HepG2 (cell line): Measurements from ENCODE around the gene NDUFB5. TPM values are rescaled to one million over a fixed set of nuclear protein-coding genes. Genes with fewer than 3 reads are reported as not detected.

ENCODE experiments used
- ATF7-NPFF ChIP-seq: sonication (generic); formaldehyde crosslinking; IDR thresholded peaks from 2 replicates; pipeline ENCODE4 v1.8.1; 2023; ENCODE audit warnings: mild to moderate bottlenecking, low read depth, missing genetic modification reagents, moderate library complexity
- CCDC6 ChIP-seq: sonication (generic); formaldehyde crosslinking; IDR thresholded peaks from 2 replicates; pipeline ENCODE4 v1.8.1; 2022; ENCODE audit warnings: mild to moderate bottlenecking, missing genetic modification reagents, moderate library complexity
- CTCF ChIP-seq: sonication (generic); formaldehyde crosslinking; IDR thresholded peaks from 2 replicates; pipeline ENCODE4 v1.5.0; 2020; ENCODE audit warnings: mild to moderate bottlenecking, missing genetic modification reagents, moderate library complexity
- GMEB1 ChIP-seq: sonication (generic); formaldehyde crosslinking; IDR thresholded peaks from 2 replicates; pipeline ENCODE4 v1.5.1; 2020; ENCODE audit warnings: missing genetic modification reagents, mild to moderate bottlenecking, borderline replicate concordance
- HNF1B ChIP-seq: sonication (generic); formaldehyde crosslinking; IDR thresholded peaks from 2 replicates; pipeline ENCODE4 v1.5.1; 2020; ENCODE audit warnings: mild to moderate bottlenecking, moderate library complexity, missing genetic modification reagents
- MAZ ChIP-seq, 2 experiments: sonication (generic) in 1 of 2; formaldehyde crosslinking in 1 of 2; IDR thresholded peaks; 2 replicates each; pipeline versions ENCODE4 v1.5.0 to v1.6.1; 2012 to 2020; ENCODE audit warnings: low read depth in 2 of 2, mild to moderate bottlenecking in 2 of 2, borderline replicate concordance in 1 of 2, improper control_type of control experiment in 1 of 2, low read length in 1 of 2, missing genetic modification reagents in 1 of 2, moderate library complexity in 1 of 2
- PATZ1 ChIP-seq: sonication (generic); formaldehyde crosslinking; IDR thresholded peaks from 2 replicates; pipeline ENCODE4 v1.4.0; 2020; ENCODE audit warnings: missing genetic modification reagents
- SAP130 ChIP-seq: IDR thresholded peaks from 2 replicates; pipeline ENCODE4 v1.6.1; 2016; ENCODE audit warnings: low read depth
- YEATS4 ChIP-seq: sonication (generic); formaldehyde crosslinking; IDR thresholded peaks from 2 replicates; pipeline ENCODE4 v1.4.0; 2020; ENCODE audit warnings: missing genetic modification reagents, borderline replicate concordance
- ZNF207 ChIP-seq: fragments of 450-650 bp; IDR thresholded peaks from 2 replicates; pipeline ENCODE4 v1.6.1; 2016; ENCODE audit warnings: antibody characterized with exemption, borderline replicate concordance
- ZNF501 ChIP-seq: sonication (generic); formaldehyde crosslinking; IDR thresholded peaks from 2 replicates; pipeline ENCODE4 v1.5.1; 2020; ENCODE audit warnings: mild to moderate bottlenecking, moderate library complexity, missing genetic modification reagents
- ZNF574 ChIP-seq: sonication (generic); formaldehyde crosslinking; IDR thresholded peaks from 2 replicates; pipeline ENCODE4 v1.4.0; 2020; ENCODE audit warnings: missing genetic modification reagents
- ZNF619 ChIP-seq: sonication (generic); formaldehyde crosslinking; IDR thresholded peaks from 2 replicates; pipeline ENCODE4 v1.4.0; 2020; ENCODE audit warnings: mild to moderate bottlenecking, missing genetic modification reagents
- ZSCAN20 ChIP-seq: sonication (generic); formaldehyde crosslinking; IDR thresholded peaks from 2 replicates; pipeline ENCODE4 v1.4.0; 2020; ENCODE audit warnings: missing genetic modification reagents, mild to moderate bottlenecking, borderline replicate concordance
- polyA plus RNA-seq, 8 experiments: library from polyadenylated mRNA; depleted of rRNA in 3 of 8; stranded (reverse) in 7 of 8; unstranded in 1 of 8; fragments of >200 nt; fragmentation: Illumina TruSeq in 4 of 8; extraction: Trizol in 4 of 8; gene quantifications; 2 replicates each; pipeline versions ENCODE4 v1.2.1 to v1.2.3, GENCODE V29; 2011 to 2016; ENCODE audit warnings: low read depth in 4 of 8, missing spikeins in 1 of 8, mixed read lengths in 1 of 8; ENCODE audit not compliant: insufficient read depth in 1 of 8
- total RNA-seq, 5 experiments: library from RNA; depleted of rRNA; stranded (reverse); fragments of >200 nt; fragmentation: Illumina TruSeq; extraction: Trizol; gene quantifications; 2 replicates each; pipeline ENCODE4 v1.2.3, GENCODE V29; 2016; ENCODE audit warnings: low read depth in 1 of 5

The NDUFB5 gene
- total and polyA plus RNA-seq, 2 of the 13 experiments (the other 11 are each of a cell fraction or from before 2014, with no cell fraction given), result 43.3 to 120 TPM

- TF ChIP-seq PATZ1 (CRISPR knock-in tag) (peak; percentile 77), MAZ (IDR thresholded peaks at IDR 0.05; ENCODE audit: borderline replicate concordance, low read depth, low read length) (no peak), MAZ (CRISPR knock-in tag; IDR thresholded peaks at IDR 0.05; ENCODE audit: low read depth) (peak; percentile 59; the same call in 1 of the 2 replicates), CCDC6 (CRISPR knock-in tag) (peak; percentile 85), ATF7-NPFF (peak; percentile 70; the same call in 1 of the 2 replicates), GMEB1 (CRISPR knock-in tag) (0 out of 2 replicates have a peak, but pooled peaks have one; percentile 31), CTCF (CRISPR knock-in tag) (peak; percentile 24; the same call in 1 of the 2 replicates), ZNF501 (no peak), YEATS4 (CRISPR knock-in tag) (peak; percentile 23), SAP130 (CRISPR knock-in tag) (peak; percentile 35), ZNF207 (no peak), ZSCAN20 (CRISPR knock-in tag) (0 out of 2 replicates have a peak, but pooled peaks have one; percentile 16), ZNF619 (CRISPR knock-in tag) (no peak), HNF1B (CRISPR knock-in tag) (no peak), ZNF574 (0 out of 2 replicates have a peak, but pooled peaks have one; percentile 19)
These were observed 48.0 kb downstream of the NDUFB5 start, which contains the start of gene USP13 (continued) for GRCh38 chr3:179652447-179653095.
